Retinal pigment epithelial cell (primary cell): ENCODE data around the gene LIPJ.
A peak's percentile ranks its signal among the peaks of the same experiment; 100 is the strongest.

ENCODE experiments used
- DNase-seq: peaks from one replicate; pipeline ENCODE4 v3.0.0-alpha.2; 2010; ENCODE audit warnings: low read depth
- H3K4me3 ChIP-seq: 2 replicates; pipeline ENCODE4 v1.5.1; 2011; ENCODE audit warnings: mild to moderate bottlenecking, low read length, control low read depth, moderate library complexity
- CTCF ChIP-seq: conservative IDR thresholded peaks from 2 replicates; pipeline ENCODE4 v1.5.1; 2011; ENCODE audit warnings: low read depth, low read length, control low read depth, inconsistent platforms

LIPJ gene

DNA sequence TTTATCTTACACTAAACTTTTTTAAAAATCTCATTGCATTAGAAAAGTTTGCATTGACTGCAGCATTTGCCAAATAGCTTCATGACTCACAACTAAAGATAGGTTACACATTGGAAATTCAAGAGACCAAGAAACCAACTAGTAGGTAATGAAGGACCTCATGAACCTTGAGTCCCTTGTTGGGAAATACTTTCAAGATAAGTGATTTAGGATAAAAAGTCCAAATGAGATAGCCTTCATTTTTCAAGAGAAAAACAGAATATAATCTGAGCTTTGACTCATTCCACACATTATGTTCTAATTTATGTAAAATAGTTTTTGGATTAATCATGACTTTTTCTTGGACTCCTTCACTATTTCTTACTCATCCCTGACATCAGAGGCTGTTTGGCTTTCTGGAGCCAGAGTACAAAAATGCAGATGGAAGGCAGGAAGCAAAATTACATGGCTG, 64.6 kb downstream of the LIPJ start:
- no peak overlapping the region for H3K4me3 ChIP-seq
- TF ChIP-seq CTCF: no peak
- peak; percentile 70 for DNase-seq

DNA sequence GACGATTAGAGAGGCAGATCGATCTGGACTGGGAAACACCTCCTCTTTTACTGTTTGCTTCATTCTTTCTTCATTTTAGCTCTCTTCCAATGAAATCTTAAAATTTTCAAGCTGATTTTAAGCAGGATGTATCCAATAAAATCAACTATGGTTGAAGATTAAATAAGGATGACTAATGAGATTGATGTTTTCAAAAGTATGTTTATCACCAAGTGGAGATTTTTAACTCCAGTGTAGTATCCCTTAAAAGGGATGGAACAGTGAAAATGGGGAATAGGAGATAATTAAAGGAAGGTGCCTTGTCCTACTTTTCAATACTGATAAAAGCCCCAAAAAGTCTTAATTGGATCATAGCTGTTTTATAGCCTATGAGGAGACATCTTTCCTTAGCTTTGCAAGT, 66.1 kb downstream of the LIPJ start:
- DNase-seq: no peak
- no peak overlapping the region for H3K4me3 ChIP-seq
- no peak for TF ChIP-seq CTCF
